Dedifferentiated amniotic fluid mesenchymal stem cell (primary cell): ENCODE results near the gene CEBPA.

Experiments
- DNase-seq: peaks from one replicate; pipeline ENCODE4 v3.0.0-alpha.2; 2016; ENCODE audit errors: extremely low spot score

The CEBPA gene

GRCh38 chr19:33288666-33289065 is 13.7 kb downstream of the CEBPA start:
- DNase-seq = no peak

- no peak for DNase-seq
Measured at GRCh38 chr19:33287927-33288326, 14.4 kb downstream of the CEBPA start.

GRCh38 chr19:33287438-33287837 is 14.9 kb downstream of the CEBPA start:
- DNase-seq = no peak

- no peak for DNase-seq
Measured at GRCh38 chr19:33286899-33287298, 15.4 kb downstream of the CEBPA start.

GRCh38 chr19:33285441-33285927 is 16.9 kb downstream of the CEBPA start:
- DNase-seq = no peak

GRCh38 chr19:33284756-33285155 is 17.6 kb downstream of the CEBPA start:
- DNase-seq = no peak

- no peak for DNase-seq
Measured at GRCh38 chr19:33284146-33284643, 18.1 kb downstream of the CEBPA start.

- no peak for DNase-seq
Measured at GRCh38 chr19:33283589-33283988, 18.7 kb downstream of the CEBPA start.

- no peak for DNase-seq
Measured at GRCh38 chr19:33282036-33282671, 20.2 kb downstream of the CEBPA start.

- DNase-seq = no peak
Measured at GRCh38 chr19:33281296-33281926, 20.9 kb downstream of the CEBPA start.

- no peak for DNase-seq
Measured at GRCh38 chr19:33280351-33280921, 21.9 kb downstream of the CEBPA start.

- DNase-seq = no peak
Measured at GRCh38 chr19:33279430-33280350, 22.6 kb downstream of the CEBPA start.

GRCh38 chr19:33278403-33279269 is 23.7 kb downstream of the CEBPA start:
- DNase-seq = no peak

- DNase-seq = no peak
Measured at GRCh38 chr19:33278023-33278402, 24.3 kb downstream of the CEBPA start.

- DNase-seq = no peak
Measured at GRCh38 chr19:33277434-33277833, 24.9 kb downstream of the CEBPA start.

GRCh38 chr19:33275933-33276619 is 26.3 kb downstream of the CEBPA start:
- no peak for DNase-seq

- DNase-seq = no peak
Measured at GRCh38 chr19:33275559-33275932, 26.8 kb downstream of the CEBPA start.

GRCh38 chr19:33274663-33275558 is 27.4 kb downstream of the CEBPA start:
- no peak for DNase-seq

- DNase-seq = peak; percentile 77
Measured at GRCh38 chr19:33273881-33274662, 28.3 kb downstream of the CEBPA start.
